ENCODE results near the gene TTPAL. TPM values are rescaled to one million over a fixed set of nuclear protein-coding genes. Genes with fewer than 3 reads are reported as not detected.
A peak's percentile ranks its signal among the peaks of the same experiment; 100 is the strongest.

The TTPAL gene
- total RNA-seq, 1 donor from 2014 or later: 25.2 TPM

GRCh38 chr20:44491635-44492395, 16.1 kb downstream of the TTPAL start:
- DNase-seq (ENCODE audit: low spot score, unreplicated experiment): no peak
- H3K36me3 Mint-ChIP-seq (ENCODE audit: insufficient read depth): peaks cover 17% of the 10 kb centered on the region
- no peaks in the 10 kb centered on the region for H3K4me1 Mint-ChIP-seq (ENCODE audit: low read depth)
- no peak overlapping the region for H3K27ac Mint-ChIP-seq
- H3K27me3 Mint-ChIP-seq: no peaks in the 10 kb centered on the region
- TF ChIP-seq CTCF (IDR thresholded peaks at IDR 0.05; ENCODE audit: unreplicated experiment): no peak
- no peak overlapping the region for H3K4me3 Mint-ChIP-seq (ENCODE audit: low read depth)
- no peaks in the 10 kb centered on the region for H3K9me3 Mint-ChIP-seq (ENCODE audit: low read depth)

GRCh38 chr20:44494266-44494665, 18.6 kb downstream of the TTPAL start:
- TF ChIP-seq CTCF (IDR thresholded peaks at IDR 0.05; ENCODE audit: unreplicated experiment): no peak
- Mint-ChIP-seq H3K36me3 (ENCODE audit: insufficient read depth) (peaks cover 21% of the 10 kb centered on the region), H3K27ac (peak overlapping the region; percentile 79), H3K9me3 (ENCODE audit: low read depth) (no peaks in the 10 kb centered on the region), H3K4me3 (ENCODE audit: low read depth) (no peak overlapping the region), H3K4me1 (ENCODE audit: low read depth) (no peaks in the 10 kb centered on the region), H3K27me3 (no peaks in the 10 kb centered on the region)
- DNase-seq (ENCODE audit: low spot score, unreplicated experiment): no peak

GRCh38 chr20:44494681-44495080, 19.0 kb downstream of the TTPAL start:
- no peak for TF ChIP-seq CTCF (IDR thresholded peaks at IDR 0.05; ENCODE audit: unreplicated experiment)
- no peaks in the 10 kb centered on the region for H3K9me3 Mint-ChIP-seq (ENCODE audit: low read depth)

GRCh38 chr20:44495257-44495656, 19.6 kb downstream of the TTPAL start:
- H3K4me3 Mint-ChIP-seq (ENCODE audit: low read depth): no peak overlapping the region
- DNase-seq (ENCODE audit: low spot score, unreplicated experiment): no peak
- no peak overlapping the region for H3K27ac Mint-ChIP-seq
- no peaks in the 10 kb centered on the region for H3K9me3 Mint-ChIP-seq (ENCODE audit: low read depth)
- TF ChIP-seq CTCF (IDR thresholded peaks at IDR 0.05; ENCODE audit: unreplicated experiment): no peak
- no peaks in the 10 kb centered on the region for H3K27me3 Mint-ChIP-seq
- H3K36me3 Mint-ChIP-seq (ENCODE audit: insufficient read depth): peaks cover 21% of the 10 kb centered on the region
- H3K4me1 Mint-ChIP-seq (ENCODE audit: low read depth): no peaks in the 10 kb centered on the region

More at GRCh38 chr20:44494681-44495080, 19.0 kb downstream of the TTPAL start:
- Mint-ChIP-seq H3K27ac (peak overlapping the region; percentile 79), H3K36me3 (ENCODE audit: insufficient read depth) (peaks cover 21% of the 10 kb centered on the region), H3K4me1 (ENCODE audit: low read depth) (no peaks in the 10 kb centered on the region), H3K27me3 (no peaks in the 10 kb centered on the region), H3K4me3 (ENCODE audit: low read depth) (no peak overlapping the region)
- DNase-seq (ENCODE audit: low spot score, unreplicated experiment): no peak

- no peaks in the 10 kb centered on the region for H3K4me1 Mint-ChIP-seq (ENCODE audit: low read depth)
- no peak overlapping the region for H3K4me3 Mint-ChIP-seq (ENCODE audit: low read depth)
- DNase-seq (ENCODE audit: low spot score, unreplicated experiment): no peak
- H3K27me3 Mint-ChIP-seq: no peaks in the 10 kb centered on the region
- peaks cover 25% of the 10 kb centered on the region for H3K36me3 Mint-ChIP-seq (ENCODE audit: insufficient read depth)
- H3K27ac Mint-ChIP-seq: no peak overlapping the region
- H3K9me3 Mint-ChIP-seq (ENCODE audit: low read depth): no peaks in the 10 kb centered on the region
- no peak for TF ChIP-seq CTCF (IDR thresholded peaks at IDR 0.05; ENCODE audit: unreplicated experiment)
These were observed 20.3 kb downstream of the TTPAL start for GRCh38 chr20:44495802-44496481.

All from progenitor cell of endocrine pancreas (in vitro differentiated cells).